Uterus (tissue), 2 donors: ENCODE measurements around the gene CDH7.

Source experiments
- CTCF ChIP-seq, 4 experiments: fragments of 200-600 bp in 2 of 4; fragments of 450-650 bp in 2 of 4; sonication (generic) in 2 of 4; IDR thresholded peaks; one replicate each; pipeline ENCODE4 v1.5.1; 2016 to 2019; ENCODE audit warnings: antibody characterized with exemption in 4 of 4, mild to moderate bottlenecking in 2 of 4, moderate library complexity in 1 of 4
- POLR2A ChIP-seq, 2 donors: fragments of 450-650 bp; IDR thresholded peaks; one replicate each; pipeline ENCODE4 v1.6.1; 2016; ENCODE audit warnings: antibody characterized with exemption in 2 of 2, mild to moderate bottlenecking in 1 of 2, moderate library complexity in 1 of 2

GRCh38 chr18:65767406-65767805 is 16.6 kb downstream of the CDH7 start:
- TF ChIP-seq POLR2A (IDR thresholded peaks at IDR 0.05) (no peak), CTCF (IDR thresholded peaks at IDR 0.05) (no peak)
